GM10266 (cell line): ENCODE data around the gene RPL7A.

Experiments used
- DNase-seq: peaks from one replicate; pipeline ENCODE4 v3.0.0; 2012; ENCODE audit errors: extremely low spot score
- TF ChIP-seq, protein P1 (sequence below): IDR thresholded peaks from 2 replicates; pipeline ENCODE4 v1.5.1; 2012; ENCODE audit warnings: mild to moderate bottlenecking, low read depth; ENCODE audit not compliant: control insufficient read depth, insufficient read depth; ENCODE audit errors: missing control alignments

RPL7A gene

DNA sequence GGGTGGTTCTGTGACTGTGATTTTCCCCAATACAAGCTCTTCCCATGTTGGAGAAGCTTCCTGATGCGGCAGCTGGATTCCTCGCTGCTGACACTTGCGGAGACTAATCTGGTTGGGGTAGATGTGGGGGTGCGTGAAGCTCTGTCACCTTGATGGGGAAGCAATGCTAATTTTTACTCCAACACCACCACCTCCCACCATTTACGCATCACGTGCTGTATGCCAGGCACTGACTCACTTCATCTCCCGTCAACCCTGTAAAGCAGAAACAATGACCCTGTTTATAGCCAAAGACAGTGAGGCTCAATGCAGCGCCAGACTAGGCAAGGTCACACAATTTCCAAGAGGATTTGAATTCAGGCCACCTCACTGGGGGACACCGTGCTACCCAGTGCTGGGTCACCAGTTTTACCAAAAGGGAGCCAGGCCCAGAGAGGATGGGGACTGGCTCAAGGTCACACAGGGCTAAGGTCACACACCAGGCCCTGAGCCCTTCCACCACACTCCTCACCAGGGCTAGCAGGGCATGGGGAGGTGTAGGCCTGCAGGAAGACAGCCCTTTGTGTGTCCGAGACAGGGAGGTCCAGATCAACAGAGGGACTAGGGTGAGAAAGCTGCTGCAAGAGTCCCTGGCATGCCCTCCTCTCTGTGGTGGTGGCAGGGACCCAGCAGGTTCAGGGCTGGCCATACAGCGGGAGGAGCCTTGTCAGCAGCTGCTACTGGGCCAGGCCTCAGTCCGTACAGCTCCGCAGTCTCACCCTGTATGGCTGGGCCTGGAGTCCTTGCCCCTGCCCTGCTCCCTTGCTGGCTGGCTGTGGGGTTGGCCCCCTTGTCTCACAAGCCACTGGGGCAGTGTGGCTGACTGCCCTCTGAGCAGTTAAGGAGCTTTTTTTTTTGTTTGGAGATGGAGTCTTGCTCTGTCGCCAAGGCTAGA, 31.4 kb downstream of the RPL7A start:
- TF ChIP-seq, protein P1, sequence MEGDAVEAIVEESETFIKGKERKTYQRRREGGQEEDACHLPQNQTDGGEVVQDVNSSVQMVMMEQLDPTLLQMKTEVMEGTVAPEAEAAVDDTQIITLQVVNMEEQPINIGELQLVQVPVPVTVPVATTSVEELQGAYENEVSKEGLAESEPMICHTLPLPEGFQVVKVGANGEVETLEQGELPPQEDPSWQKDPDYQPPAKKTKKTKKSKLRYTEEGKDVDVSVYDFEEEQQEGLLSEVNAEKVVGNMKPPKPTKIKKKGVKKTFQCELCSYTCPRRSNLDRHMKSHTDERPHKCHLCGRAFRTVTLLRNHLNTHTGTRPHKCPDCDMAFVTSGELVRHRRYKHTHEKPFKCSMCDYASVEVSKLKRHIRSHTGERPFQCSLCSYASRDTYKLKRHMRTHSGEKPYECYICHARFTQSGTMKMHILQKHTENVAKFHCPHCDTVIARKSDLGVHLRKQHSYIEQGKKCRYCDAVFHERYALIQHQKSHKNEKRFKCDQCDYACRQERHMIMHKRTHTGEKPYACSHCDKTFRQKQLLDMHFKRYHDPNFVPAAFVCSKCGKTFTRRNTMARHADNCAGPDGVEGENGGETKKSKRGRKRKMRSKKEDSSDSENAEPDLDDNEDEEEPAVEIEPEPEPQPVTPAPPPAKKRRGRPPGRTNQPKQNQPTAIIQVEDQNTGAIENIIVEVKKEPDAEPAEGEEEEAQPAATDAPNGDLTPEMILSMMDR = no peak

DNA sequence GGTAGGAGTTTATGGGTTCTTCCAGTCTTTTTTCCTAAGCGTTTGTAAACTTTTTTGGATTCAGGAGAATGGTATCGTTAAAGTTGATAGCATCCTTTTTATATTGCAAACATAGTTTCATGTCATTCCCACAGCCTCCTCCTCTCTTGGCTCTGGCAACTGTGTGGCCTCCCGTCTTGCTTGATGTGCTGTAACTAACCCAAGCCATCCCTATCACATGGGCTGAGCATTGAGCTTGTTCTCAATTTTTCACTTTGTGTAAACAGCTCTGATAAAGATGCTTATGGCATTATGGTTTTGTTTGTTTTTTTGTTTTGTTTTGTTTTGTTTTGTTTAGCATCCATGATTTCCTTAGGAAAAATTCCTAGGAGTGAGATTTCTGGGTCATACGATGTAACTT, 32.7 kb downstream of the RPL7A start:
- DNase-seq = no peak
- TF ChIP-seq, protein P1 = no peak

More for the DNA sequence above, 31.4 kb downstream of the RPL7A start:
- DNase-seq = no peak

DNA sequence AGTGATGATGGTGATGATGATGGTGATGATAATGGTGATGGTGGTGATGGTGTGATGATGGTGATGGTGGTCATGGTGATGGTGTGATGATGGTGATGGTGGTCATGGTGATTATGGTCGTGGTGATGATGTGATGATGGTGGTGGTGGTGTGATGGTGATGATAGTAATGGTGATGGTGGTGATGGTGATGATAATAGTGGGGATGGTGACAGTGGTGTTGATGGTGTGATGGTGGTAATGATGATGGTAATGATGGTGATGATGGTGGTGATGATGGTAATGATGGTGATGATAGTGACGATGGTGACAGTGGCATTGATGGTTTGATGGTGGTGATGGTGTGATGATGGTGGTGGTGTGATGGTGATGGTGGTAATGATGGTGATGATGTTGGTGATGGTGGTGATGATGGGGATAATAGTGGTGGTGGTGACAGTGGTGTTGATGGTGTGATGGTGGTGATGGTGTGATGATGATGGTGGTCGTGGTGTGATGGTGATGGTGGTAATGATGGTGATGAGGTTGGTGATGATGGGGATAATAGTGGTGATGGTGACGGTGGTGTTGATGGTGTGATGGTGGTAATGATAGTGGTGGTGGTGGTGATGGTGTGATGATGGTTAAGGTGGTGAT, 34.6 kb downstream of the RPL7A start:
- DNase-seq = no peak
- TF ChIP-seq, protein P1 = no peak

DNA sequence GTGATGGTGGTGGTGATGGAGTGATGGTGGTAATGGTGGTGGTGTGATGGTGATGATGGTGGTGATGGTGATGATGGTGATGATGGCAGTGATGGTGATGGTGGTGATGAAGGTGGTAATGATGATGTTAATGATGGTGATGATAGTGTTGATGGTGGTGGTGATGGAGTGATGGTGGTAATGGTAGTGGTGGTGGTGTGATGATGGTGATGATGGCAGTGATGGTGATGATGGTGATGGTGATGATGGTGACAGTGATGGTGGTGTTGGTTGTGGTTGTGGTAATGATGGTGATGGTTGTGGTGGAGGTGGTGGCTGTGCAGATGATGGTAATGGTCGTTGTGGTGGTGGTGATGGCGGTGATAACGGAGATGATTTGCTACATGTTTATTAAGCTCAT, 35.4 kb downstream of the RPL7A start:
- TF ChIP-seq, protein P1 = no peak
- DNase-seq = no peak

GRCh38 chr9:133384736-133385321, 36.8 kb downstream of the RPL7A start:
- TF ChIP-seq, protein P1 = no peak
- no peak for DNase-seq

DNA sequence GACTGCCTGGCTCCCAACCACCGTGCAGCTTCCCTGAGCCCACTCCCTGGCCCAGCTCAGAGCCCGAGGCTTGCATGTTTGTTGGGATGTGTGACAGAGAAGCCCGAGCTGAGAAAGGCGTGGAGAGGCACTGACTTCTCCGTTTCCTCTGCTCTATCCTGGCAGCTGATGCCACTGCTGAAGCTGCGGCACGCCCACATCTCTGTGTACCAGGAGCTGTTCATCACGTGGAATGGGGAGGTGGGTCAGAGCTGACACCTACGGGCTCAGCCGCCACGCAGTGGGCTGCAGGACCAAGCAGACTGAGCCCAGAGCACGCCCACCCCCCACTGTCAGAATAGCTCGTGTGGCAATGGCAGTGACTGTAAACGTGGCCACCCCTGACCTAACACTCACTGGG, 37.4 kb downstream of the RPL7A start:
- TF ChIP-seq, protein P1 = no peak
- no peak for DNase-seq
